WTC11 (cell line): ENCODE measurements around the gene OOSP4A. TPM values are rescaled to one million over a fixed set of nuclear protein-coding genes. Genes with fewer than 3 reads are reported as not detected.

Source experiments
- ATAC-seq: fragments of 200-7000 bp; cut with Tn5 transposase; 2 replicates; pipeline ENCODE4 v1.10.0; 2021; ENCODE audit warnings: mild to moderate bottlenecking, moderate library complexity
- CTCF ChIA-PET: fragments of 300-600 bp; sonication (Branson Sonifier 250); formaldehyde crosslinking; loops from one replicate; lab custom pipeline; 2021; ENCODE audit warnings: antibody characterized with exemption; lab: Charles Lee
- POLR2A ChIA-PET: fragments of 350-600 bp; sonication (Branson Sonifier 250); formaldehyde crosslinking; loops from one replicate; lab custom pipeline; 2021; ENCODE audit warnings: antibody characterized with exemption; lab: Charles Lee
- DNase-seq: peaks from one replicate; pipeline ENCODE4 v3.0.0; 2021; ENCODE audit warnings: low spot score
- H3K27ac Mint-ChIP-seq: 2 replicates; pipeline ENCODE4 v1.8.0; 2021; ENCODE audit warnings: mixed read lengths
- H3K27me3 Mint-ChIP-seq: 2 replicates; pipeline ENCODE4 v1.8.0; 2021; ENCODE audit warnings: low read depth, mild to moderate bottlenecking, moderate library complexity, mixed read lengths
- H3K36me3 Mint-ChIP-seq: 2 replicates; pipeline ENCODE4 v1.8.0; 2021; ENCODE audit warnings: mixed read lengths
- H3K4me1 Mint-ChIP-seq: 2 replicates; pipeline ENCODE4 v1.8.0; 2022; ENCODE audit warnings: mixed read lengths
- H3K4me3 Mint-ChIP-seq: 2 replicates; pipeline ENCODE4 v1.8.0; 2021; ENCODE audit warnings: mild to moderate bottlenecking, moderate library complexity, mixed read lengths
- H3K9me3 Mint-ChIP-seq: 2 replicates; pipeline ENCODE4 v1.8.0; 2021; ENCODE audit warnings: mixed read lengths
- AR ChIP-seq: fragments of 250-450 bp; sonication (Bioruptor Pico); IDR thresholded peaks from 2 replicates; pipeline ENCODE4 v1.9.0; 2021; ENCODE audit warnings: mild to moderate bottlenecking
- ATF3 ChIP-seq: sonication (generic); formaldehyde crosslinking; conservative IDR thresholded peaks from 2 replicates; pipeline ENCODE4 v1.8.1; 2022; ENCODE audit warnings: mild to moderate bottlenecking, missing genetic modification reagents
- E2F4 ChIP-seq: sonication (generic); formaldehyde crosslinking; IDR thresholded peaks from 2 replicates; pipeline ENCODE4 v1.8.1; 2022; ENCODE audit warnings: low read depth, mild to moderate bottlenecking, moderate library complexity, missing genetic modification reagents, borderline replicate concordance
- ESRRA ChIP-seq: sonication (generic); formaldehyde crosslinking; IDR thresholded peaks from 2 replicates; pipeline ENCODE4 v1.8.1; 2022; ENCODE audit warnings: mild to moderate bottlenecking, missing genetic modification reagents, borderline replicate concordance
- FOXK1 ChIP-seq: sonication (generic); formaldehyde crosslinking; IDR thresholded peaks from 2 replicates; pipeline ENCODE4 v1.8.0; 2022; ENCODE audit warnings: mild to moderate bottlenecking, moderate library complexity, missing genetic modification reagents
- GRHL2 ChIP-seq: fragments of 250-450 bp; sonication (Bioruptor Pico); IDR thresholded peaks from 2 replicates; pipeline ENCODE4 v1.8.0; 2022; ENCODE audit warnings: mild to moderate bottlenecking, moderate library complexity; ENCODE audit not compliant: insufficient replicate concordance, severe bottlenecking
- GTF2I ChIP-seq: fragments of 250-450 bp; sonication (Bioruptor Pico); conservative IDR thresholded peaks from 2 replicates; pipeline ENCODE4 v1.4.0; 2021; ENCODE audit warnings: mild to moderate bottlenecking
- KAT7 ChIP-seq: sonication (generic); formaldehyde crosslinking; IDR thresholded peaks from 2 replicates; pipeline ENCODE4 v1.8.1; 2023; ENCODE audit warnings: missing genetic modification reagents, mild to moderate bottlenecking, borderline replicate concordance
- RELA ChIP-seq: sonication (generic); formaldehyde crosslinking; IDR thresholded peaks from 2 replicates; pipeline ENCODE4 v1.8.1; 2022; ENCODE audit warnings: missing genetic modification reagents, mild to moderate bottlenecking, borderline replicate concordance
- ZBTB21 ChIP-seq: sonication (generic); formaldehyde crosslinking; IDR thresholded peaks from 2 replicates; pipeline ENCODE4 v1.8.1; 2023; ENCODE audit warnings: mild to moderate bottlenecking, missing genetic modification reagents, borderline replicate concordance
- ZBTB43 ChIP-seq: sonication (generic); formaldehyde crosslinking; IDR thresholded peaks from 2 replicates; pipeline ENCODE4 v1.8.1; 2023; ENCODE audit warnings: mild to moderate bottlenecking, missing genetic modification reagents
- ZNF317 ChIP-seq: sonication (generic); formaldehyde crosslinking; IDR thresholded peaks from 2 replicates; pipeline ENCODE4 v1.8.1; 2023; ENCODE audit warnings: low read depth, mild to moderate bottlenecking, moderate library complexity, missing genetic modification reagents, borderline replicate concordance
- ZNF416 ChIP-seq: fragments of 250-450 bp; sonication (Bioruptor Pico); IDR thresholded peaks from 2 replicates; pipeline ENCODE4 v1.9.0; 2021; ENCODE audit warnings: mild to moderate bottlenecking, inconsistent platforms
- ZNF423 ChIP-seq: fragments of 250-450 bp; sonication (Bioruptor Pico); IDR thresholded peaks from 2 replicates; pipeline ENCODE4 v2.1.2; 2022; ENCODE audit warnings: mild to moderate bottlenecking, moderate library complexity
- ZNF512 ChIP-seq: sonication (generic); formaldehyde crosslinking; IDR thresholded peaks from 2 replicates; pipeline ENCODE4 v1.8.1; 2022; ENCODE audit warnings: missing genetic modification reagents, borderline replicate concordance
- total RNA-seq: library from RNA; stranded (reverse); gene quantifications from 3 replicates; pipeline ENCODE4 v1.2.3, GENCODE V29; 2021

The OOSP4A gene
- total RNA-seq, 1 experiment from 2014 or later, result not detected

- POLR2A ChIA-PET, result no interaction called here
- CTCF ChIA-PET, result no interaction called here
- Mint-ChIP-seq H3K27ac (no peak within 1 kb of the TSS), H3K9me3 (peaks cover 16% of the 10 kb centered on the region), H3K36me3 (no peaks in the 10 kb centered on the region), H3K4me3 (no peak within 1 kb of the TSS), H3K27me3 (no peaks in the 10 kb centered on the region; the same call in 1 of the 2 replicates), H3K4me1 (peaks cover 17% of the 10 kb centered on the region)
- TF ChIP-seq E2F4 (CRISPR knock-in tag), result no peak
- TF ChIP-seq KAT7 (CRISPR knock-in tag), result no peak
- no peak for TF ChIP-seq ZBTB43 (CRISPR knock-in tag)
- TF ChIP-seq ZNF317 (CRISPR knock-in tag), result no peak
- no peak for DNase-seq
- no peak for ATAC-seq
These were observed 53.0 kb downstream of the OOSP4A start, which contains the start of gene OOSP4B for GRCh38 chr11:60016881-60017280. Gene OOSP4B (plus strand): TSS chr11:60017181.

GRCh38 chr11:60018058-60018457 lies 54.2 kb downstream of the OOSP4A start:
- peak; percentile 30 for DNase-seq
- H3K9me3 Mint-ChIP-seq, result peaks cover 14% of the 10 kb centered on the region

More at GRCh38 chr11:60018058-60018457, 54.2 kb downstream of the OOSP4A start:
- Mint-ChIP-seq H3K4me1 (peaks cover 17% of the 10 kb centered on the region), H3K36me3 (no peaks in the 10 kb centered on the region), H3K27ac (no peak overlapping the region), H3K27me3 (no peaks in the 10 kb centered on the region; the same call in 1 of the 2 replicates), H3K4me3 (no peak overlapping the region)
- ATAC-seq, result peak; percentile 60
- TF ChIP-seq ZNF512 (no peak), AR (CRISPR knock-in tag) (no peak), ESRRA (CRISPR knock-in tag) (no peak), ZNF423 (CRISPR knock-in tag) (no peak), FOXK1 (CRISPR knock-in tag) (no peak), ZNF416 (CRISPR knock-in tag) (no peak), GRHL2 (CRISPR knock-in tag) (no peak), ZBTB21 (CRISPR knock-in tag) (no peak), GTF2I (CRISPR knock-in tag) (no peak), RELA (CRISPR knock-in tag) (no peak), ZBTB43 (CRISPR knock-in tag) (no peak), ATF3 (no peak), ZNF317 (CRISPR knock-in tag) (no peak)
- POLR2A ChIA-PET, result no interaction called here
- CTCF ChIA-PET, result no interaction called here

Other genes starting within 250 kb of the OOSP4A start
- 52.7 to 55.6 TPM (median 53.7 TPM) in 3 replicates for gene STX3, start 208.7 kb upstream of the OOSP4A start, total RNA-seq
- 78.9 to 85.6 TPM (median 83.9 TPM) in 3 replicates for gene MRPL16, start 153.3 kb upstream of the OOSP4A start, total RNA-seq
- not detected in 3 replicates for gene CBLIF, start 118.5 kb upstream of the OOSP4A start, total RNA-seq
- gene TCN1, start 97.5 kb upstream of the OOSP4A start, total RNA-seq, result not detected in 3 replicates
- gene OOSP3, start 85.3 kb upstream of the OOSP4A start, total RNA-seq, result not detected in 3 replicates
- gene OOSP1, start 25.6 kb upstream of the OOSP4A start, total RNA-seq, result not detected in 3 replicates
- not detected in 3 replicates for gene OOSP4B, start 53.1 kb downstream of the OOSP4A start, total RNA-seq
- not detected in 3 replicates for gene OOSP2, start 76.4 kb downstream of the OOSP4A start, total RNA-seq
- gene MS4A3, start 92.6 kb downstream of the OOSP4A start, total RNA-seq, result not detected in 3 replicates
- not detected in 3 replicates for gene MS4A2, start 124.6 kb downstream of the OOSP4A start, total RNA-seq
- 0.16 to 0.39 TPM in 2 of 3 replicates, not detected in the other for gene MS4A6A, start 219.1 kb downstream of the OOSP4A start, total RNA-seq